Progenitor cell of endocrine pancreas (in vitro differentiated cells): Measurements from ENCODE around the gene TSR3. TPM values are rescaled to one million over a fixed set of nuclear protein-coding genes. Genes with fewer than 3 reads are reported as not detected.

Experiments used
- DNase-seq: peaks from one replicate; pipeline ENCODE4 v3.0.0; 2021; ENCODE audit warnings: low spot score; ENCODE audit not compliant: unreplicated experiment
- H3K27ac Mint-ChIP-seq: 2 replicates; pipeline ENCODE4 v1.8.0; 2021; ENCODE audit warnings: mild to moderate bottlenecking, moderate library complexity, mixed read lengths
- H3K27me3 Mint-ChIP-seq: 2 replicates; pipeline ENCODE4 v1.8.0; 2021; ENCODE audit warnings: mixed read lengths
- H3K36me3 Mint-ChIP-seq: 2 replicates; pipeline ENCODE4 v1.8.0; 2022; ENCODE audit warnings: mixed read lengths; ENCODE audit not compliant: insufficient read depth
- H3K4me1 Mint-ChIP-seq: 2 replicates; pipeline ENCODE4 v1.8.0; 2021; ENCODE audit warnings: low read depth, mixed read lengths
- H3K4me3 Mint-ChIP-seq: 2 replicates; pipeline ENCODE4 v1.8.0; 2021; ENCODE audit warnings: low read depth, mild to moderate bottlenecking, moderate library complexity, mixed read lengths
- H3K9me3 Mint-ChIP-seq: 2 replicates; pipeline ENCODE4 v1.8.0; 2021; ENCODE audit warnings: low read depth, mixed read lengths
- CTCF ChIP-seq: fragments of 200-600 bp; sonication (generic); IDR thresholded peaks from one replicate; pipeline ENCODE4 v1.5.0; 2021; ENCODE audit warnings: antibody characterized with exemption, mild to moderate bottlenecking; ENCODE audit not compliant: unreplicated experiment
- total RNA-seq: library from RNA; stranded (reverse); gene quantifications from 2 replicates; pipeline ENCODE4 v1.2.1, GENCODE V29; 2021

Gene TSR3
- total RNA-seq, 1 donor from 2014 or later, result 56.8 TPM

- Mint-ChIP-seq H3K27ac (no peak overlapping the region), H3K4me1 (no peaks in the 10 kb centered on the region), H3K9me3 (no peaks in the 10 kb centered on the region), H3K27me3 (no peaks in the 10 kb centered on the region), H3K36me3 (peaks cover 1% of the 10 kb centered on the region), H3K4me3 (no peak overlapping the region)
- TF ChIP-seq CTCF, result no peak
- DNase-seq, result no peak
Observed at GRCh38 chr16:1362807-1363206, 11.1 kb upstream of the TSR3 start.

GRCh38 chr16:1361685-1362360, 10.1 kb upstream of the TSR3 start:
- Mint-ChIP-seq H3K27ac (no peak overlapping the region), H3K4me1 (no peaks in the 10 kb centered on the region), H3K4me3 (no peak overlapping the region), H3K36me3 (peaks cover 1% of the 10 kb centered on the region), H3K9me3 (no peaks in the 10 kb centered on the region), H3K27me3 (no peaks in the 10 kb centered on the region)
- TF ChIP-seq CTCF, result no peak
- no peak for DNase-seq

- H3K9me3 Mint-ChIP-seq, result no peaks in the 10 kb centered on the region
- no peaks in the 10 kb centered on the region for H3K27me3 Mint-ChIP-seq
- no peak overlapping the region for H3K4me3 Mint-ChIP-seq
- H3K27ac Mint-ChIP-seq, result no peak overlapping the region
- H3K4me1 Mint-ChIP-seq, result peaks cover 1% of the 10 kb centered on the region
- no peak for DNase-seq
- no peak for TF ChIP-seq CTCF
- no peaks in the 10 kb centered on the region for H3K36me3 Mint-ChIP-seq
Observed at GRCh38 chr16:1357906-1358566, 6.4 kb upstream of the TSR3 start.

- no peaks in the 10 kb centered on the region for H3K27me3 Mint-ChIP-seq
- no peak for TF ChIP-seq CTCF
- no peaks in the 10 kb centered on the region for H3K36me3 Mint-ChIP-seq
- H3K4me3 Mint-ChIP-seq, result no peak overlapping the region
- no peak overlapping the region for H3K27ac Mint-ChIP-seq
- H3K9me3 Mint-ChIP-seq, result no peaks in the 10 kb centered on the region
- H3K4me1 Mint-ChIP-seq, result peaks cover 7% of the 10 kb centered on the region
- no peak for DNase-seq
Observed at GRCh38 chr16:1356061-1356900, 4.6 kb upstream of the TSR3 start.

- Mint-ChIP-seq H3K4me3 (no peak overlapping the region), H3K36me3 (no peaks in the 10 kb centered on the region), H3K27ac (no peak overlapping the region), H3K9me3 (no peaks in the 10 kb centered on the region), H3K4me1 (peaks cover 9% of the 10 kb centered on the region), H3K27me3 (no peaks in the 10 kb centered on the region)
- TF ChIP-seq CTCF, result no peak
- no peak for DNase-seq
Observed at GRCh38 chr16:1355591-1355990, 3.9 kb upstream of the TSR3 start.
